ENCODE results near the gene PLCB1. TPM values are rescaled to one million over a fixed set of nuclear protein-coding genes. Genes with fewer than 3 reads are reported as not detected.

PLCB1 gene
- total RNA-seq, 1 experiment from 2014 or later: 5.8 TPM

- Histone ChIP-seq H3K27me3 (ENCODE audit: control insufficient read depth, insufficient read depth, low read length) (no peaks in the 10 kb centered on the region), H3K36me3 (replicated peaks; ENCODE audit: control insufficient read depth, insufficient read depth, low read length) (no peaks in the 10 kb centered on the region; the same call in 1 of the 2 replicates), H3K4me3 (ENCODE audit: insufficient read depth, low read depth, low read length) (no peak overlapping the region)
- DNase-seq: no peak
Observed at GRCh38 chr20:8654486-8654885, 522.4 kb downstream of the PLCB1 start.

GRCh38 chr20:8656335-8656734 lies 524.3 kb downstream of the PLCB1 start:
- DNase-seq: no peak

DNA sequence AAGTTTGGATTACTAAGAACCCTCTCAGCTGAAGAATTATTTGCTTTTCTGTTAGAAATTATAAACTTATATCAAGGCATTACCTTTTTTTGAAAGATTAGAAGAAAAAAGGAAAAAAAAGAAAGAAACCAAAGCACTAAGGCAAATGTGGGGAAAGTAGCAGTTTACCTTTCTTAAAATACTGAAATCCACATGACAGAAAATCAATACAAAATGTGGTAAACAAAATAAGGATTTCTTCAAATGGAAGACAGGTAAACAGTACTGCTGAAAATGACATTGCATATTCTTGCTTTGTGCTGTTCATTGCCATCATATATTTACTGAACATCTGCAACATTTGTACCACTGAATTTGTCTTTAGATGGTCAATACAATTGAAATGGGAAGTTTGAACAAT lies 525.6 kb downstream of the PLCB1 start:
- H3K36me3 ChIP-seq (replicated peaks; ENCODE audit: control insufficient read depth, insufficient read depth, low read length): no peaks in the 10 kb centered on the region
- no peaks in the 10 kb centered on the region for H3K27me3 ChIP-seq (ENCODE audit: control insufficient read depth, insufficient read depth, low read length)
- no peak for DNase-seq
- no peak overlapping the region for H3K4me3 ChIP-seq (ENCODE audit: insufficient read depth, low read depth, low read length)

More at GRCh38 chr20:8656335-8656734, 524.3 kb downstream of the PLCB1 start:
- no peaks in the 10 kb centered on the region for H3K36me3 ChIP-seq (replicated peaks; ENCODE audit: control insufficient read depth, insufficient read depth, low read length)
- H3K27me3 ChIP-seq (ENCODE audit: control insufficient read depth, insufficient read depth, low read length): no peaks in the 10 kb centered on the region
- H3K4me3 ChIP-seq (ENCODE audit: insufficient read depth, low read depth, low read length): no peak overlapping the region

DNA sequence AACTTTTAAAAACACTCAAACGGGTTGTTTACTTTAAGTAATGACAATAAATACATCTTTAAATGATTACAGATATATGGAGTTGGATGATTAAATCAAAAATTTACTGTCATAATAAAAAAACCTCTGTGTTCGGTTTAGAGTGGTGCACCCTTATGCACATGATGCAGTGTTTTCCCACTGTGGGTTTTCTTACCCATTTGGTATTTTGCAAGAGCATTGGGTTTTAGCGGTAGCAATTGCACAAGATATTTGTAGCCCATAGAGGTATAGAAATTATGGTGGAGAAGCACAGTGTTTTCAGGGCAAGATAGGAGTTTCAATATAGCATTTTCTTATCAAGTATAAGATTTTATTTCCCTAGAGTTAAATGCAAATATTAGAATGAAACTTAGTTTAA lies 526.0 kb downstream of the PLCB1 start:
- H3K4me3 ChIP-seq (ENCODE audit: insufficient read depth, low read depth, low read length): no peak overlapping the region
- no peaks in the 10 kb centered on the region for H3K36me3 ChIP-seq (replicated peaks; ENCODE audit: control insufficient read depth, insufficient read depth, low read length)
- H3K27me3 ChIP-seq (ENCODE audit: control insufficient read depth, insufficient read depth, low read length): no peaks in the 10 kb centered on the region
- no peak for DNase-seq

GRCh38 chr20:8661229-8661952 lies 529.3 kb downstream of the PLCB1 start:
- no peak for DNase-seq

DNA sequence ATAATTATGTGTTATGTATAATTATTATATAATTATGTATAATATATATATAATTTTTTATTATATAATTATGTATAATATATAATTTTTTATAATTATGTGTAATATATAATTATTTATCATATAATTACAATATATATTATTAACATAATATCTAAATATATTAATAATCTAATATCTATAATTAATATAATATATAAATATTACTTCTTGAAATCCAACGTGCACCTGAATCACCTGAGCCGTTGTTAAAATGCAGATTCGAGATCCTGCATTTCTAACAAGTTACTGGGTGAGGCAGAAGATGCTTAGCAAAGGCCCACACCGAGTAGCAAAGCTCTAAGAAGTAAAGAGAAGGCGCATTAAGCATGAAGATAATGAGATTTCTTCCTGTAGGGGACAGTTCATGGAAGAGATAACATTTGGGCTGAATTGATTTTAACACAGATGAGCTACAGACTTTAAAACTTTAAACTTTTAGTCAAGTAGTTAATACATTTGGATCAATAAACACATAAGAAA lies 530.4 kb downstream of the PLCB1 start:
- no peak for DNase-seq
- no peak overlapping the region for H3K4me3 ChIP-seq (ENCODE audit: insufficient read depth, low read depth, low read length)

More at GRCh38 chr20:8661229-8661952, 529.3 kb downstream of the PLCB1 start:
- Histone ChIP-seq H3K36me3 (replicated peaks; ENCODE audit: control insufficient read depth, insufficient read depth, low read length) (no peaks in the 10 kb centered on the region), H3K27me3 (ENCODE audit: control insufficient read depth, insufficient read depth, low read length) (no peaks in the 10 kb centered on the region), H3K4me3 (ENCODE audit: insufficient read depth, low read depth, low read length) (no peak overlapping the region)

DNA sequence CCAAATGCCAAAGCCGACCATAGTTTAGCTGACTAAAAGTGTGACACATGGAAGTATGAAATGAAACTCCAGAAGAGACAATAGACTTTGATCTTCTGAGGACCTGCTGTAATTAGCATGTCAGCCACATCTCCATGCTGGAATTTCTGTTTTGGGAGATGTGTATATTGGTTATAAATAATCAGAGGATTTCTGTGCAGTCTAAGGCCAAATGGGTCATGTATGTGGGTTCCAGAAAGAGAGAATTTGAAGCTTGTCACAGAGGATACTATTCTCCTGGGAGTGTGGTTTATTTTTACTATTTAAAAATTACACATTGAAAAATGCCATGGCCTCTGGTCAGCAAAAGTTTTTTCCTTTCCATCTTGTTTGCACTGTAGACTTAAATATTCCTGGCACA lies 531.4 kb downstream of the PLCB1 start:
- Histone ChIP-seq H3K36me3 (replicated peaks; ENCODE audit: control insufficient read depth, insufficient read depth, low read length) (no peaks in the 10 kb centered on the region), H3K4me3 (ENCODE audit: insufficient read depth, low read depth, low read length) (no peak overlapping the region), H3K27me3 (ENCODE audit: control insufficient read depth, insufficient read depth, low read length) (no peaks in the 10 kb centered on the region)
- no peak for DNase-seq

More for the DNA sequence above, 530.4 kb downstream of the PLCB1 start:
- H3K27me3 ChIP-seq (ENCODE audit: control insufficient read depth, insufficient read depth, low read length): no peaks in the 10 kb centered on the region
- no peaks in the 10 kb centered on the region for H3K36me3 ChIP-seq (replicated peaks; ENCODE audit: control insufficient read depth, insufficient read depth, low read length)

GRCh38 chr20:8664778-8665177 lies 532.7 kb downstream of the PLCB1 start:
- DNase-seq: peak; percentile 15
- Histone ChIP-seq H3K27me3 (ENCODE audit: control insufficient read depth, insufficient read depth, low read length) (no peaks in the 10 kb centered on the region), H3K4me3 (ENCODE audit: insufficient read depth, low read depth, low read length) (no peak overlapping the region), H3K36me3 (replicated peaks; ENCODE audit: control insufficient read depth, insufficient read depth, low read length) (no peaks in the 10 kb centered on the region)

GRCh38 chr20:8667306-8667705 lies 535.2 kb downstream of the PLCB1 start:
- H3K4me3 ChIP-seq (ENCODE audit: insufficient read depth, low read depth, low read length): no peak overlapping the region
- DNase-seq: no peak
- no peaks in the 10 kb centered on the region for H3K36me3 ChIP-seq (replicated peaks; ENCODE audit: control insufficient read depth, insufficient read depth, low read length)
- H3K27me3 ChIP-seq (ENCODE audit: control insufficient read depth, insufficient read depth, low read length): no peaks in the 10 kb centered on the region

DNA sequence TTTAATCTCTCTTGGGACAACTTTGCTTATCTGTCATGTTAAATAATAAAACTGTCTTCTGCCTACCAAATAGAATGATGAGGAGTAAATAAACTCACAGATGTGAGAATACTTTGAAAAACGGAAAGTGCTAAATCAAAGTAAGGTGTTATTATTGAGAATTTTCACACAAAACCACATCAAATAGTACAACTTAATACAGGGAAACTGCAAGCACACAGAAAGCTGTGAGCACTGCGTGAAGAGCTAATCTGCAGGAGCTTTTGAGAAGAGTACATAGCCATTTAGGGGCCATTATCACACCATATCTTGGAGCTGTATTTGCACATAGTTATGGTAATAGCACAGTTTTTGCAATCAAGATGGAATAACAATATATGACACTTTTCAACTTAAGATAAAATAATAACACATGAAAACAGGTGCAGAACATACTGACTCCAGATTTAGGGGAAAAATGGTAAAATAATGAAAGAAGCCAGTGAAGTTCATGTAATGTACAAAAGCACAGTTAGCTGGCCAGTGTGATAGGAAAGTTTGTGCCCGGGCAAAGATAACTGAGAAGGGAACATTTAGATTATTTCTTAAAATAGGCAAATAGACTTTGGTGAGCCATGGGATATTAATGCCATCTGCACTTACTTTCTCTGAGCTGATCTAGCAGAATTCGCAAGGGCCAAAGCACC lies 538.3 kb downstream of the PLCB1 start:
- Histone ChIP-seq H3K4me3 (ENCODE audit: insufficient read depth, low read depth, low read length) (no peak overlapping the region), H3K27me3 (ENCODE audit: control insufficient read depth, insufficient read depth, low read length) (no peaks in the 10 kb centered on the region), H3K36me3 (replicated peaks; ENCODE audit: control insufficient read depth, insufficient read depth, low read length) (no peaks in the 10 kb centered on the region)
- no peak for DNase-seq

DNA sequence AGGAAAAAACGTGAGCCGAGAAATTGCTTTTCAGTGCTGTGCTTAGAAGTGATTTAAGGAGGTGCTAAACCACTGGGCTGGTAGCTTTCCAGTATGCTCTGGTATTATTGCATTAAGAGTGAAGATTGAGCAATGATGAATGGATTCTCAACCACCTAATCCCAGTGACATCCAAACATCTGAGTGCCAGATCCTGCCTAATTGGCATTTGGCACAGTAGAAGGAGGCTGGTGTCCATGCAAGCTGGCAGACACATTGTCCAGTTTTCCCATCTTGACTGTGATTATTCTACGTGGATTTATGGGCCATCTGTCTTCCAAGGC lies 538.8 kb downstream of the PLCB1 start:
- DNase-seq: no peak
- Histone ChIP-seq H3K4me3 (ENCODE audit: insufficient read depth, low read depth, low read length) (no peak overlapping the region), H3K27me3 (ENCODE audit: control insufficient read depth, insufficient read depth, low read length) (no peaks in the 10 kb centered on the region), H3K36me3 (replicated peaks; ENCODE audit: control insufficient read depth, insufficient read depth, low read length) (no peaks in the 10 kb centered on the region)

- DNase-seq: no peak
- Histone ChIP-seq H3K4me3 (ENCODE audit: insufficient read depth, low read depth, low read length) (no peak overlapping the region), H3K36me3 (replicated peaks; ENCODE audit: control insufficient read depth, insufficient read depth, low read length) (no peaks in the 10 kb centered on the region), H3K27me3 (ENCODE audit: control insufficient read depth, insufficient read depth, low read length) (no peaks in the 10 kb centered on the region)
Observed at GRCh38 chr20:8671370-8671961, 539.4 kb downstream of the PLCB1 start.

DNA sequence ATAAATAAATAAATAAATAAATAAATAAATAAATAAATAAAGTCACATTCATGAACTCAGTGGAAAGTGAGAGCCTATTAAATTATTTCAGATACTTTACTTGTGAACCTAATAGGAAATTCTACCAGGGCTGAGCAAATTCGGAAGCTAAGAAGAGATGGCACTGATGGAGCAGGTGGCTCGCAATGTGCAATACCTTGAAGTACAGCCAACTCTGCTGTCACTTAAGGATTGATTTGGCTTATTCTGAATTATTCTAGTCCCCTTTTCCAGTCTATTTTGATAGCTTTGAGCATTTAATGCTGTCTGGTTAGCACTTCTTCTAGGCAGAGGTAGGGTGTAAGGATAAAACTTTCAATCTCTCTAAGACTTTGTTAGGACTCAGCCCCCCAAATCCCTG lies 541.0 kb downstream of the PLCB1 start:
- no peaks in the 10 kb centered on the region for H3K27me3 ChIP-seq (ENCODE audit: control insufficient read depth, insufficient read depth, low read length)
- DNase-seq: no peak

DNA sequence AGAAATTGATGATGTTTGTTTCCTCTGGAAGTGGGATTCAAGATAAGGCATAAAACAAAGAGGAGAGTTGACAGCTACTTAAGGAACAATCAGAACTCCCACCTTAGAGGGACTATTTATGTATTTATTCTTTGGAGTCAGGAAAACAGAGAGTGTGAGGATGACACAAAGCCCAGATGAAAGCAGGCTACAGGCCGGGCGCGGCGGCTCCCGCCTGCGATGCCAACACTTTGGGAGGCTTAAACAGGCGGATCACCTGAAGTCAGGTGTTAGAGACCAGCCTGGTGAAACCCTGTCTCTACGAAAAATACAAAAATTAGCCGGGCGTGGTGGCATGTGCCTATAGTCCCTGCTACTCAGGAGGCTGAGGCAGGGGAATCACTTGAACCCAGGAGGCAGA lies 543.8 kb downstream of the PLCB1 start:
- Histone ChIP-seq H3K4me3 (ENCODE audit: insufficient read depth, low read depth, low read length) (no peak overlapping the region), H3K27me3 (ENCODE audit: control insufficient read depth, insufficient read depth, low read length) (no peaks in the 10 kb centered on the region), H3K36me3 (replicated peaks; ENCODE audit: control insufficient read depth, insufficient read depth, low read length) (no peaks in the 10 kb centered on the region)
- DNase-seq: no peak

More for the DNA sequence above, 541.0 kb downstream of the PLCB1 start:
- no peaks in the 10 kb centered on the region for H3K36me3 ChIP-seq (replicated peaks; ENCODE audit: control insufficient read depth, insufficient read depth, low read length)
- no peak overlapping the region for H3K4me3 ChIP-seq (ENCODE audit: insufficient read depth, low read depth, low read length)

All from H7 (cell line).